ENCODE results near the gene PPDPF.

- TF ChIP-seq EP300 (IDR thresholded peaks at IDR 0.05), result no peak
- TF ChIP-seq CTCF (IDR thresholded peaks at IDR 0.05), result no peak
- no peak for TF ChIP-seq POLR2AphosphoS5 (IDR thresholded peaks at IDR 0.05)
Measured at GRCh38 chr20:63484651-63485403, 35.7 kb upstream of the PPDPF start.
